ENCODE measurements around the gene DOCK4. TPM values are rescaled to one million over a fixed set of nuclear protein-coding genes. Genes with fewer than 3 reads are reported as not detected.
A peak's percentile ranks its signal among the peaks of the same experiment; 100 is the strongest.

DOCK4 gene
- total and polyA plus RNA-seq, 2 experiments from 2014 or later: 2.1 to 5.0 TPM

DNA sequence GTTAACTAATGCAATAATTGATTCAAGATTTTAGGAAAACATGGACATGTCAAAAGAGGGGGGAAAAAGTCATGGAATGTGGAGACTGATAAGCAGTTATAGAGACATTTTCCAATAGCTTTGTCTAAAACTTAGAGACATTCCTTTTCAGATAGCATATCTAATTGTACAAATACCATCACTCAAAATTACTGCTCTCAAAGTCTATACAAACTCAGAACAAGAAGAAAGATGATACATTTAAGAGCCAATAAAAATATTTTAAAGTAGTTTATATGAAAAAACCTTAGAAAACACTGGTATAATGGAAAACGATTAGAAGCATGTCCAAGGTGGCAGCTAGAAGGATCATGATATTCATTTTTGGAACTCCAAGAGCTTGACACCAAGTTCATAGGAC is 146.5 kb downstream of the DOCK4 start:
- H3K79me2 ChIP-seq (ENCODE audit: insufficient read depth): no peaks in the 10 kb centered on the region
- no peaks in the 10 kb centered on the region for H3K9me2 ChIP-seq (ENCODE audit: insufficient read depth)
- no peaks in the 10 kb centered on the region for H3K9me3 ChIP-seq (ENCODE audit: low read depth)
- DNase-seq: no peak
- no peak overlapping the region for H3K9ac ChIP-seq
- no peaks in the 10 kb centered on the region for H3F3A ChIP-seq (ENCODE audit: insufficient read depth)
- in situ Hi-C loops (cut with MboI): no loop called here
- H3K4me2 ChIP-seq (ENCODE audit: unreplicated experiment): no peak overlapping the region
- no peak overlapping the region for H2AFZ ChIP-seq
- no peaks in the 10 kb centered on the region for H4K20me1 ChIP-seq (ENCODE audit: insufficient read depth)
- WGBS, 2 experiments (ENCODE audit: low coverage in 1 of 2, low lambda C conversion rate in 2 of 2, missing lambda C conversion rate in 2 of 2): 46 to 61% methylated on average over 1 of the region's 1 CpG
- H3K4me3 ChIP-seq: no peak overlapping the region
- no peaks in the 10 kb centered on the region for H3K36me3 ChIP-seq (ENCODE audit: low read depth)
- no peaks in the 10 kb centered on the region for H3K4me1 ChIP-seq (ENCODE audit: insufficient read depth)
- no peaks in the 10 kb centered on the region for H3K27me3 ChIP-seq (replicated peaks; ENCODE audit: insufficient read depth)
- TF ChIP-seq EZH2phosphoT487 (IDR thresholded peaks at IDR 0.05; ENCODE audit: insufficient read depth, low read depth): no peak
- no peak for TF ChIP-seq EZH2 (IDR thresholded peaks at IDR 0.05; ENCODE audit: insufficient read depth, poor library complexity, severe bottlenecking)
- no peak overlapping the region for H3K27ac ChIP-seq

- H3K9me2 ChIP-seq (ENCODE audit: insufficient read depth): no peaks in the 10 kb centered on the region
- 94% methylated on average over 1 of the region's 1 CpG for WGBS, 2 experiments (ENCODE audit: low coverage in 1 of 2, low lambda C conversion rate in 2 of 2, missing lambda C conversion rate in 2 of 2)
- no peaks in the 10 kb centered on the region for H3K9me3 ChIP-seq (ENCODE audit: low read depth)
- H3K4me3 ChIP-seq: no peak overlapping the region
- H3K79me2 ChIP-seq (ENCODE audit: insufficient read depth): no peaks in the 10 kb centered on the region
- H3K27ac ChIP-seq: no peak overlapping the region
- no peaks in the 10 kb centered on the region for H3K4me1 ChIP-seq (ENCODE audit: insufficient read depth)
- H2AFZ ChIP-seq: no peak overlapping the region
- no peaks in the 10 kb centered on the region for H3K36me3 ChIP-seq (ENCODE audit: low read depth)
- H3K27me3 ChIP-seq (replicated peaks; ENCODE audit: insufficient read depth): no peaks in the 10 kb centered on the region
- in situ Hi-C loops (cut with MboI): no loop called here
- TF ChIP-seq EZH2 (IDR thresholded peaks at IDR 0.05; ENCODE audit: insufficient read depth, poor library complexity, severe bottlenecking): no peak
- TF ChIP-seq EZH2phosphoT487 (IDR thresholded peaks at IDR 0.05; ENCODE audit: insufficient read depth, low read depth): no peak
- DNase-seq: no peak
- H3F3A ChIP-seq (ENCODE audit: insufficient read depth): no peaks in the 10 kb centered on the region
- no peak overlapping the region for H3K9ac ChIP-seq
- H3K4me2 ChIP-seq (ENCODE audit: unreplicated experiment): no peak overlapping the region
- no peaks in the 10 kb centered on the region for H4K20me1 ChIP-seq (ENCODE audit: insufficient read depth)
These were observed 147.5 kb downstream of the DOCK4 start for GRCh38 chr7:112058686-112059085.

- no peak overlapping the region for H3K4me3 ChIP-seq
- no peaks in the 10 kb centered on the region for H3F3A ChIP-seq (ENCODE audit: insufficient read depth)
- no peak overlapping the region for H3K27ac ChIP-seq
- in situ Hi-C loops (cut with MboI): no loop called here
- no peak for TF ChIP-seq EZH2phosphoT487 (IDR thresholded peaks at IDR 0.05; ENCODE audit: insufficient read depth, low read depth)
- TF ChIP-seq EZH2 (IDR thresholded peaks at IDR 0.05; ENCODE audit: insufficient read depth, poor library complexity, severe bottlenecking): no peak
- H3K9ac ChIP-seq: no peak overlapping the region
- no peaks in the 10 kb centered on the region for H3K36me3 ChIP-seq (ENCODE audit: low read depth)
- H3K4me1 ChIP-seq (ENCODE audit: insufficient read depth): no peaks in the 10 kb centered on the region
- no peaks in the 10 kb centered on the region for H4K20me1 ChIP-seq (ENCODE audit: insufficient read depth)
- DNase-seq: peak; percentile 51
- no peaks in the 10 kb centered on the region for H3K9me2 ChIP-seq (ENCODE audit: insufficient read depth)
- H2AFZ ChIP-seq: no peak overlapping the region
- no peaks in the 10 kb centered on the region for H3K27me3 ChIP-seq (replicated peaks; ENCODE audit: insufficient read depth)
- H3K79me2 ChIP-seq (ENCODE audit: insufficient read depth): no peaks in the 10 kb centered on the region
- no peak overlapping the region for H3K4me2 ChIP-seq (ENCODE audit: unreplicated experiment)
- WGBS, 2 experiments (ENCODE audit: low coverage in 1 of 2, low lambda C conversion rate in 2 of 2, missing lambda C conversion rate in 2 of 2): 36 to 49% methylated on average over 2 of the region's 2 CpGs
- H3K9me3 ChIP-seq (ENCODE audit: low read depth): no peaks in the 10 kb centered on the region
These were observed 149.8 kb downstream of the DOCK4 start for GRCh38 chr7:112056409-112056808.

- in situ Hi-C loops (cut with MboI): no loop called here
- WGBS, 2 experiments (ENCODE audit: low coverage in 1 of 2, low lambda C conversion rate in 2 of 2, missing lambda C conversion rate in 2 of 2): 93 to 94% methylated on average over 5 of the region's 5 CpGs
- no peaks in the 10 kb centered on the region for H3K79me2 ChIP-seq (ENCODE audit: insufficient read depth)
These were observed 152.5 kb downstream of the DOCK4 start for GRCh38 chr7:112053737-112054069.

More at GRCh38 chr7:112053737-112054069, 152.5 kb downstream of the DOCK4 start:
- TF ChIP-seq EZH2phosphoT487 (IDR thresholded peaks at IDR 0.05; ENCODE audit: insufficient read depth, low read depth): no peak
- Histone ChIP-seq H3K27ac (no peak overlapping the region), H3K36me3 (ENCODE audit: low read depth) (no peaks in the 10 kb centered on the region), H3F3A (ENCODE audit: insufficient read depth) (no peaks in the 10 kb centered on the region), H3K9ac (no peak overlapping the region), H3K27me3 (replicated peaks; ENCODE audit: insufficient read depth) (no peaks in the 10 kb centered on the region), H3K4me1 (ENCODE audit: insufficient read depth) (no peaks in the 10 kb centered on the region), H3K9me2 (ENCODE audit: insufficient read depth) (no peaks in the 10 kb centered on the region), H2AFZ (no peak overlapping the region), H3K9me3 (ENCODE audit: low read depth) (no peaks in the 10 kb centered on the region), H3K4me2 (ENCODE audit: unreplicated experiment) (no peak overlapping the region), H3K4me3 (no peak overlapping the region), H4K20me1 (ENCODE audit: insufficient read depth) (no peaks in the 10 kb centered on the region)
- DNase-seq: no peak
